Stimulated activated CD8-positive, alpha-beta memory T cell treated with anti-CD3 and anti-CD28 coated beads, Interleukin-15, amount 100 ng/mL, for 1 hour (primary cell): ENCODE measurements around the gene TRABD2B.

Source experiments
- DNase-seq: peaks from one replicate; pipeline ENCODE4 v3.0.0-alpha.2; 2020; ENCODE audit warnings: low read depth

TRABD2B gene

DNA sequence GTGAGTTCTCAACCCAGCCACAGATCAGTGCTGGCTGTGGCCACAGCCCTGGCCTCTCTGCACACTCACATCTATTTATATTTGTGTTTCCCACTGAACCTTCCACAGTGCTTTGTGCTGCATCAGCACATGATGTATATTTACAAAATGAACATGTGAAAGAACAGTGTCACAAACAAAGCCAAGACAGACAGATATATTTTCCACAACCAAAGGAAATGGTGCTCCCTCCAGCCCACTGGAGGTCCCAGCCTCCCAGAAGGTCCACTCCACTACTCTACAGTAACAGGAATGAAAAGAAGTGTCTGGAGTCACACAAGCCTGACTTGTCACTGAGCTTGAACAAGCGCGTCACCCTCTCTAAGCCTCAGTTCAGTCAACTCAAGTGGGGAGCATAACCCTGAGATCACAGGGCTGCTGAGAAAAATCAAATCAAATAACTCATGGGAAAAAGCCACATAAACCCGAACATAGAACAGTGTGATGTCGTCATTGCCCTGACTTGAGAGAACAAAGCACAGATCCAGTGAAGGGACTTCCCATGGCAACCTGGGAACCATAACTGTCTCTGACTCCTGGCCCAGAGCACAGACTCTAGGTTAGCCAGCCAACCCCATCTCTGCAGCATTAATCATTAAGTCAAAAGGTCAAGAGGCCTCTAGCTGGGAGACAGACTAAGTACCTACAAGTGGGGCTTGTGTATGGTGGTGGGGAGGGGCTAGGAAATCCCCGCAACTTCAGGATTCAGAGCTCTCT is 121.2 kb downstream of the TRABD2B start:
- DNase-seq, result no peak

DNA sequence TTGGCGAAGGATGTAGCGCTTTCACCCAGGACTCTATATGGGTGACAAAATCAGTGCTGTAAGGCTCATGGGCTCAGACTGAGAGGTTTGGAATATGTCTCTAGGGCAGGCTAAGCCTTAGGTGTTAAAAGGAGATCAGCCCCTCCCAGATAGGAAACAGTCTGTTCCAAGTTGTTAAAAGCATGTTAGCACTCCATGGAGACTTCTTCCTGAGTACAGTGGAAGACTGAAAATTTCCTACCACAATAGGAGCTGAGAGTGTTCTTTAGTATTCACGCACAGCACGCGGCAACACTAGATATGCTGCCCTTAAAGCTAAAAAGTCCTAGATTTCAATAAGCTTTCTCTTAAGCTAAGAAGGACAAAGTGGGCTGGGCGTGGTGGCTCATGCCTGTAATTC is 122.1 kb downstream of the TRABD2B start:
- no peak for DNase-seq

GRCh38 chr1:47873337-47873736 is 123.8 kb downstream of the TRABD2B start:
- no peak for DNase-seq

- no peak for DNase-seq
Measured at GRCh38 chr1:47872886-47873285, 124.3 kb downstream of the TRABD2B start.

DNA sequence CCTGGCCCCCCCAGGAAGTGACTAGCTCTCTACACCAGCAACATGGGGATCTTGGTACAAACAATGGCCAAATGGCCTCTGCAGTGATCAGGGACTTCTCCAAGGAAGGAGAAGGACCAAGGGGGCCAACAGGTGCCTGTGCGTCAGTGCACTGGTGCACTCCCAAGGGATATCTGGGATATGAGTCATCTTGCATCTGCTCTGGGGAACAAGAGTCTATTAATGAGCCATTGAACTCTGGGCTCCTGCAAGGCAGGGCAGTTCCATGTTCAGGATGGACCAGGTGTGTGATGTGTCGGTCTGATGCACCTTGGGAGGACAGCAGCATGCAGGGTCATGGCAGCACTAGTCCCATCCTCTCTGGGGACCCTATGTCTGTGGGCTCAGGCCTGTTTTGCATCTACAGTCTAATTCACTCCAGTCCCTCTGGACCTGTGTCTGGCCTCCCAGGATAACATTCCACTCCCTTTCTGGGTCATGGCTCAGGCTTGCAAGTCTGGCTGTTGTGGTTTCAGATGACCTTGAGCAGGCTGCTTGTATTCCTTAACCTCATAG is 125.3 kb downstream of the TRABD2B start:
- DNase-seq, result no peak

DNA sequence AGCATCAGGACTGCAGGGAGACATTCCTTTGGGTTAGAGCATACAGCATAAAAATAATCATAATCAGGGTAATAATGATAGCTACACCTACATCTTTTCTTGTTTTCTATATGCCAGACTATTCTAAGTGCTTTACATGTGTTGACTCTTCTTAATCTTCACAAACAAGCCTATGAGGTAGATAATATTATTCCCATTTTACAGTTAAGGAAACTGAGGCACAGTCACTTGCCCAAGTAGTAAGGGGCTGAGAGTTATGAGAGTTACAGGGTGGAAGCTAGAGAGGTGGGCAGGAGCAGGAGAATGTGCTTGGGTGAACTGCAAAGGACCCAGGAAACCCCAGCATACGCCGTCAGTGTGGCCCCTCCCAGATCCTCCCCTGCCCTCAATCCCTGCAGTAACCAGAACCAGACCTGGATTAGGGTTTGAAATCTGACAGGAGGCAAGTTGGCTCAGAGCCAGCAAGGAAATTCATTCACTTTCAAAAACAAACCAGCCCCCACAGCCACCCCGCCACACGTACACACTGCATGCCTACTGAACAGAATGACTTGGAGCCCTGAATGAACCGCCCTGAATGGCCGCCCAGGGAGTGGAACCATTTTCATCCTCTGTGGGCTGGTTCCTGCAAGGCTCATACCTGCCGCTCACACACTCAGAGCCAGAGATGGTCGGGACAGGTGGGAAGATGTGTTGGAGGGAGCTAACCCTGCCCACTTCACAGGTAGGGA is 126.1 kb downstream of the TRABD2B start:
- DNase-seq, result no peak

GRCh38 chr1:47870480-47870879 is 126.7 kb downstream of the TRABD2B start:
- no peak for DNase-seq

DNA sequence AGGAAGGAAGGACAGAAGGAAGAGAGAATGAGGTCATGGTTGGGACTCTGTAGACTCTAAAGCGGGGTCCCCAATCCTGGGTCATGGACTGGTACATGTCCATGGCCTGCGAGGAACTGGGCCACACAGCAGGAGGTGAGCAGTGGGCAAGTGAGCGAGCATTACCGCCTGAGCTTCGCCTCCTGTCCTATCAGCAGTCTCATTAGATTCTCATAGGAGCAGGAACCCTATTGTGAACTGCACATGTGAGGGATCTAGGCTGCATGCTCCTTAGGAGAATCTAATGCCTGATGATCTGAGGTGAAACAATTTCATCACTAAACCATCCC is 128.9 kb downstream of the TRABD2B start:
- DNase-seq, result no peak

DNA sequence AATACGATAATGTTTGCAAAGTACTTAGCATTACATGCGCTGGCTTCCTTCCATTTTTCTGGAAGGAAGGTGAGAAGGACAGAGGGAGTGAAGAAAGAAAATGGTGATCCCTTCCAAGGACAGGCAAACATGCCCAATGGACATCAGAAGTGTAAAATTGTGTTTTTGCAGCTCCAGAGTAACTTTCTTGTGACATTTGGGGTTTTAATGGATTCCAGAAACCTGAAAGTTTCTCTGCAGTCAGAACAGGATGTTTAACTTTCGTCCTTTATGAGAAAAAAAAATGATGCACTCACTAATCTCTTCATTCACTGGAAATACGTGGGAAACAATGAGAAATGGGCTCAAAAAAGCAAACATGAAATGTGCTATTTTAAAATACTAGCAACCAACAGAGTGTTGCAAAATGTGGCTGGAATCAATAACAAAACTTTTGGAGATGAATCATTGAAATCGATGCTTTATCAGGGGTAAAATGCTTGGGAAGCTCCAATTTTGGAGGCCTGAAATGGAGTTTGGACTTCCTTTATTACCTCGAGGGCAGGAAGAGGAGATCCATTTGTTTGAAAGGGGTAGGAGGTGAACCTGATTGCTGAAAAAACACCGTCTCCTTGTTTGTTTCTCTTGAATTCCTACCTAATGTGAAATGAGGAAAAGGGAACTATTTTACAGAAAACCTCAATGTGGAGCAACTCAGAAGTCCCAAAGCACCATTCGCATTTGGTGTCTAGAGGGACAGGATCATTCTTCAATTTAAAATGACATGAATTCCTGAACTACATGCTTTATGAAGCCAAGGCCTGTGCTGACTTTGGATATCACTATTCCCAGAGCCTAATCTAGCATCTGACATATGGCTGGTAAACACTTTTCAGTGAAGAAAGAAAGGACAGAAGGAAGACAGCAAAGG is 129.5 kb downstream of the TRABD2B start:
- DNase-seq, result no peak

DNA sequence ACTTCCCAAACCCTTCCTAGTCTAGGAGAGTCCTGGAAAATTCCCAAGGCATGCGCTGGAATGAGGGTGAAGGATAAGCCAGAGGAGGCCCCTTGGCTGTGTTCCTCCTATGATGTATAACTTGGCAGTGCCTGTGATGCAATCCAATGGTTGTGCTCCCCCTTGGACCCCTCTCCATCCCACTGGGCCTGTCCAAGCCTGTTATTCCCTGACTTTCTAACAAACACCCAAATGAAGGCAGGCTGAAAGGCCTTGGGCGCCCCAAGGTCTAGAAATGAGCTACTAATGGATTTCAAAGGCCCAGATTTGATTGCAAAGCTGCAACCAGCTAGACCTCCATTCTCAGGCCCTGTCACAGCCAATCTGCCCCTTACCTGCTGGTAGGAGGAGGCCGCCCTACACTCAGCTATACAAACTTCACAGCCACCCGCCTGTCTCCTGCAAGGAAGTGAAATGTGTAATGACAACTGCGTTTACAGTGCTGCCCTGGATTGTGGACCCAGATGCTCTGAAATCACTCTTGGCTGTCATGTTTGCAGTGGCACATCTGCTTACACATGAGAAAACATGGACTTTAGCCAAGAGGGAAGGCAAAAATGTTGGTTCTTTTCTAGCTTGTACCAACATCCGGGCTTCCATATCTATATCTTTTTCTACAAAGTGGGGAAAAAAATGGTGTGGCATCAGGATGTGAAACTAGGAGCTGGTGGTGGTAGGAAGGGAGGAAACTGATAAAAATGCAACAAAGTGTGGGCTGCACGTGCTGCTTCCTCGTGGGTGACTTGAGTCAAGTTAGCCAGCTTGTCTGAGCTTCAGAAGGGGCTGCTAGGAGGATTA is 130.4 kb downstream of the TRABD2B start:
- no peak for DNase-seq

GRCh38 chr1:47865881-47866535 is 131.2 kb downstream of the TRABD2B start:
- DNase-seq, result no peak

DNA sequence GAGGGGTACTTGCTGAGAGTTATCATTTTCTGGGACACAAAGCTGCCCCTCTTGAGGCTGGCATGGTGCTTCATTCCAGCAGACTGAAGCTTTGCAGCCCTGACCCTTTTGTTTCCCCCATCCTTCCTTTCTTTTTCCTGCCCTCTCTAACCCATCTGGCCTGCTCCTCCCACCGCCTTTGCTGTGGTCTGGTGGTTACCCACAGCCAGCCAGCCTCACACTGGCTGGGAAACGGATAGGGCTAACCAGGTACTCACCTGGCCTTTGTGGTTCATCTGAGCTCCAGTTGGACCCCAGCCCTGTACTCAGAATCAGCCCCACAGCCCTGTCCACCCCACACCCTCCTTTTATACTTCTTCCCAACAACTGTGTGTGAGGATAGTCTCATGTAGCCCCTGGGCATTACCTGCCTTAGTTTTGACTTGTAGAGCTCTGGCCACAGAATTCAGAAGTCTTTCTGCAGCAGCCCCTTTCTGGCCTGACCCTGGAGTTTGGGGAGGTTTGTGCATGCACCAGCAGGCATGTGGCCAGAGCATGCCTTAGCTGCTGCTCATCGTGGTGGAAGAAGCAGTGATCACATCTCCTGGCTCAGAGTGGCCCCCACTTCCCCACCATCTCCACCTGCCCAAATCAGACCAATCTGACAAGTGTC is 138.0 kb downstream of the TRABD2B start:
- DNase-seq, result no peak

DNA sequence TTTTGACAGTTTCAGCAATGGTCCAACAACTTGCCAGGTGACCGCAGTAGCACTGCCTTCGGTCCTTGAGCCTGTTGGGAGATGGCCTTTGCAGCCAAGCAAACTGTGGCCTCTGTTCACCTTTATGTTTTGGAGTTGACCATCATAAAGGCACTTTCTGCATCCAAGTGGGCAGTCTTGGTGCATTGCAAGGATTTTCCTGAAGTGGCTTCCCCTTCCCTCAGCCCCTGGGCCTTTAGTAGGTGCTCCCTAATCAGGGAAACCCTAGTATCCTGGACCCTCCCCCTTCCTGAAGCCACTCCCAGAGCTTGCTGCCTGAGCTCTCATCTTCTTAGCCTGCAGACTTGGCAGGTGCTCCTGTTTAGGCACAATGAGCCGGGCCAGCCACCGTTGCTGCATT is 140.2 kb downstream of the TRABD2B start:
- DNase-seq, result no peak

- no peak for DNase-seq
Measured at GRCh38 chr1:47855230-47855629, 142.0 kb downstream of the TRABD2B start.

DNA sequence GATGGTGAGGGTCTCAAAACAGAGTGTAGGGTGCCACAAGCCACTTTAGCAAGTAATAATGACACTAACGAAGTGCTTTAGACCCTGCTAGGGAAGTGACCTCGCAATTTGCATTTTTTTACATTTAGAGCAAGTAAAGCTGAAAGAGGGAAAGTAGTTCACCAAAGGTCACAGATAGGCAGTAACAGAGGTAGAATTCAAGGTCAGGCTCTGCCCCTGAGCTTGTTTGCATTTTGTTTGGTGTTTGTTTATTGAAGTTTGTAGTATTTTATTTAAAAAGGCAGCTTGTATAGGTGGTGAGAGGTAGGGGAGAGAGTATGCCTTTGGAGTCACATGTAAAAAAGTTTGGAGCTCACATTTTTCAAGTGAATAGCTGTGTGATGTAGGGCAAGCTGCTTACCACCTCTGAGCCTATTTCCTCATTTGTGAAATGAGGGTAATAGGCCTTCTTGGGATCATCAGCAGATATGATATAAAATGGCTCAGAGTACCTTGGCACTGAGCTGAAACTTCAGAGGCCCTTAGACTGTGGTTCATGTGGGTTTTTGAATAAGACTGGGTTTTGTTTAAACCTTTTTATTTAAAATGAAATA is 142.5 kb downstream of the TRABD2B start:
- DNase-seq, result no peak

GRCh38 chr1:47853852-47854251 is 143.3 kb downstream of the TRABD2B start:
- no peak for DNase-seq

DNA sequence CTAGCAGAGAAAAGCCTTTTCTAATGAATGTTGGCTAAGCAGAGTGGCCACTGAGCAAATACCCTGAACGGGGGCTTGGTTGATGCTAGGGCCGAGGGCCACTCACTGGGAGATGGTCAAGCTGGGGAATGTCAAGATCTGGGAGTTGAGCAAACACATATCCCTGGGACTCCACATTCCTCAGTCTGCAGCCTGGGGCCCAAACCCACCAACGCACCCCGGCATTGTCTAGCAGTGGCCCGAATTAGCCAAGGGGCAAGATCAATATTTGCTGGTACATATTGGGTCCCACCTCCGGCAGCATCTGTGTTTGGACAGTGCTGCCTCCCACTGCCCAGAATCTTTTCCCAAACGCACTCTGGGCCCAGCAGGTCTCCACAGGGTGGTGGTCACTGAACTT is 144.1 kb downstream of the TRABD2B start:
- no peak for DNase-seq

- no peak for DNase-seq
Measured at GRCh38 chr1:47852006-47852718, 145.0 kb downstream of the TRABD2B start.

- no peak for DNase-seq
Measured at GRCh38 chr1:47850451-47850850, 146.7 kb downstream of the TRABD2B start.
